Gastrocnemius medialis (tissue), 4 donors: Measurements from ENCODE around the gene KCNH6.

Experiments
- POLR2A ChIP-seq, 2 donors: fragments of 450-650 bp; IDR thresholded peaks; one replicate each; pipeline ENCODE4 v1.6.1; 2017; ENCODE audit warnings: antibody characterized with exemption in 2 of 2, mild to moderate bottlenecking in 2 of 2, moderate library complexity in 2 of 2
- TF ChIP-seq, protein P1 (sequence below), 5 experiments: fragments of 450-650 bp in 3 of 5; fragments of 200-600 bp in 2 of 5; sonication (generic) in 2 of 5; IDR thresholded peaks in 4 of 5; conservative IDR thresholded peaks in 1 of 5; 1 replicate in 4 of 5; 2 replicates in 1 of 5; pipeline ENCODE4 v1.5.1; 2016 to 2019; ENCODE audit warnings: antibody characterized with exemption in 5 of 5, mild to moderate bottlenecking in 3 of 5, moderate library complexity in 3 of 5

DNA sequence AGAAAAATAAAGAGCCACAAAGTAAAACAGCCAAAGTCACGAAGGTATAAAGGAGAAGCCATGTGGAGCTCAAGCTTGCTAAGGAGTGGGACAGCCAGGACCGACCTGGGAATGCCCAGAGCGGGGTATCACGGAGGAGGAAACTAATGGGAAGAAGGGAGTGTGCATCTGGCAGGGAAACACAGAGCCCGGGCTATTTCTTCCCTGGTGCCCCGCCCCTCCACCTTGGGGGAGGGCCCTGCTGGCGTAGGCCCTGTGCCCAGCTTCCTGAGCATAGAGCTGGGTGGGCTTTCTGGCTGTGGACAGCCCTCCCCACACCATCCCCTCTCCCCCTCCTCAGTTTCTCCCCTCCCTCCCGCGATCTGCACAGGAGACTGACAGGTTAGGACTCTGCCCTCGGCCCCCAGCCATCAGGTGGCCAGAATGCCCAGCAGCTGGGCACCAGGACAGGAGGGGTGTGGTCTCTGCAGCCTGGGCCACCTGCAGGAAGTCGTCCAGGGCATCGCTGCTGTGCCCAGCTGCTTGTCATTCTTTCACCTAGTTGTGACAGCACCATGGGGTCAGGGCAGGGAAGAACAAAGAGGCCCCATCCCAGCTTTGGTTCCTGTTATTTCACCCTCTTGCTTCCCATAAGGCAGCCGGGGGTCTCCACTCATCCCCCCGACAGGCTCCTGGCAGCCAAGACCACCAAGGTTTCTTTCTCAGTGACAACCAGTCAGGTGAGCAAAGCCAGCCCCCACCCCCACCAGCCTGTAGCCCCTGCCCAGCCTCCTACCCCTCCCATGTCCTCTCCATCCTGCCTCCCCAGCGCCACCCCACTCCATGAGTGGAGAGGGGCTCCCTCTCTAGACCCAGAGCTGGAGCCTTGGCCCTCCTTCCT, 20.0 kb downstream of the KCNH6 start:
- TF ChIP-seq, protein P1, sequence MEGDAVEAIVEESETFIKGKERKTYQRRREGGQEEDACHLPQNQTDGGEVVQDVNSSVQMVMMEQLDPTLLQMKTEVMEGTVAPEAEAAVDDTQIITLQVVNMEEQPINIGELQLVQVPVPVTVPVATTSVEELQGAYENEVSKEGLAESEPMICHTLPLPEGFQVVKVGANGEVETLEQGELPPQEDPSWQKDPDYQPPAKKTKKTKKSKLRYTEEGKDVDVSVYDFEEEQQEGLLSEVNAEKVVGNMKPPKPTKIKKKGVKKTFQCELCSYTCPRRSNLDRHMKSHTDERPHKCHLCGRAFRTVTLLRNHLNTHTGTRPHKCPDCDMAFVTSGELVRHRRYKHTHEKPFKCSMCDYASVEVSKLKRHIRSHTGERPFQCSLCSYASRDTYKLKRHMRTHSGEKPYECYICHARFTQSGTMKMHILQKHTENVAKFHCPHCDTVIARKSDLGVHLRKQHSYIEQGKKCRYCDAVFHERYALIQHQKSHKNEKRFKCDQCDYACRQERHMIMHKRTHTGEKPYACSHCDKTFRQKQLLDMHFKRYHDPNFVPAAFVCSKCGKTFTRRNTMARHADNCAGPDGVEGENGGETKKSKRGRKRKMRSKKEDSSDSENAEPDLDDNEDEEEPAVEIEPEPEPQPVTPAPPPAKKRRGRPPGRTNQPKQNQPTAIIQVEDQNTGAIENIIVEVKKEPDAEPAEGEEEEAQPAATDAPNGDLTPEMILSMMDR (IDR thresholded peaks at IDR 0.05 in 4 of 5, conservative IDR thresholded peaks at IDR 0.05 in 1 of 5) = no peak
- no peak for TF ChIP-seq POLR2A (IDR thresholded peaks at IDR 0.05)
